ENCODE measurements around the gene CYBA.
A peak's percentile ranks its signal among the peaks of the same experiment; 100 is the strongest.
"Not testable (repeated sequence)": the region's sequence is repeated elsewhere in the genome, so short reads cannot be mapped to it uniquely, and the experiment has no call there.

Gene CYBA

GRCh38 chr16:88686439-88687253 is 35.8 kb upstream of the CYBA start, which contains the start of gene SNAI3:
TSS of gene SNAI3 (minus strand) at chr16:88686507. CDS start at chr16:88686406, 101 bp downstream.
- DNase-seq (ENCODE audit: low read depth in 2 of 3, low spot score in 2 of 3) = peak; percentile 63 to 72 (median 71)

- no peak for DNase-seq (ENCODE audit: low read depth in 2 of 3, low spot score in 2 of 3)
Observed at GRCh38 chr16:88686062-88686438, 35.2 kb upstream of the CYBA start.

- DNase-seq (ENCODE audit: low read depth in 2 of 3, low spot score in 2 of 3) = no peak
Observed at GRCh38 chr16:88685156-88686061, 34.6 kb upstream of the CYBA start.

GRCh38 chr16:88684569-88685155 is 33.8 kb upstream of the CYBA start:
- no peak for DNase-seq (ENCODE audit: low read depth in 2 of 3, low spot score in 2 of 3)

GRCh38 chr16:88681709-88682451 is 31.0 kb upstream of the CYBA start:
- DNase-seq (ENCODE audit: low read depth in 2 of 3, low spot score in 2 of 3) = no peak

GRCh38 chr16:88681084-88681680 is 30.3 kb upstream of the CYBA start:
- no peak for DNase-seq (ENCODE audit: low read depth in 2 of 3, low spot score in 2 of 3)

GRCh38 chr16:88680554-88681083 is 29.8 kb upstream of the CYBA start:
- no peak for DNase-seq (ENCODE audit: low read depth in 2 of 3, low spot score in 2 of 3)

- no peak for DNase-seq (ENCODE audit: low read depth in 2 of 3, low spot score in 2 of 3)
Observed at GRCh38 chr16:88678224-88678979, 27.5 kb upstream of the CYBA start.

GRCh38 chr16:88677721-88678120 is 26.9 kb upstream of the CYBA start:
- no peak for DNase-seq (ENCODE audit: low read depth in 2 of 3, low spot score in 2 of 3)

- no peak for DNase-seq (ENCODE audit: low read depth in 2 of 3, low spot score in 2 of 3)
Observed at GRCh38 chr16:88676502-88677242, 25.8 kb upstream of the CYBA start.

GRCh38 chr16:88673716-88674379 is 23.0 kb upstream of the CYBA start:
- DNase-seq (ENCODE audit: low read depth in 2 of 3, low spot score in 2 of 3) = no peak

- no peak for DNase-seq (ENCODE audit: low read depth in 2 of 3, low spot score in 2 of 3)
Observed at GRCh38 chr16:88672776-88673175, 21.9 kb upstream of the CYBA start.

- no peak for DNase-seq (ENCODE audit: low read depth in 2 of 3, low spot score in 2 of 3)
Observed at GRCh38 chr16:88671806-88672205, 21.0 kb upstream of the CYBA start.

- DNase-seq (ENCODE audit: low read depth in 2 of 3, low spot score in 2 of 3) = no peak
Observed at GRCh38 chr16:88669980-88670379, 19.1 kb upstream of the CYBA start.

GRCh38 chr16:88669493-88669892 is 18.6 kb upstream of the CYBA start:
- not testable (repeated sequence) for DNase-seq (ENCODE audit: low read depth in 2 of 3, low spot score in 2 of 3)

- no peak for DNase-seq (ENCODE audit: low read depth in 2 of 3, low spot score in 2 of 3)
Observed at GRCh38 chr16:88667461-88667860, 16.6 kb upstream of the CYBA start.

GRCh38 chr16:88665570-88665969 is 14.7 kb upstream of the CYBA start:
- no peak for DNase-seq (ENCODE audit: low read depth in 2 of 3, low spot score in 2 of 3)

- DNase-seq (ENCODE audit: low read depth in 2 of 3, low spot score in 2 of 3) = no peak
Observed at GRCh38 chr16:88665148-88665547, 14.3 kb upstream of the CYBA start.

Data from activated CD8-positive, alpha-beta memory T cell treated with anti-CD3 and anti-CD28 coated beads for 48 hours (primary cell).